ENCODE results near the gene TAOK1. TPM values are rescaled to one million over a fixed set of nuclear protein-coding genes. Genes with fewer than 3 reads are reported as not detected.

Gene TAOK1
- polyA plus RNA-seq, 2 of the 4 experiments (the other 2 are of a cell fraction) = 18.2 to 46.7 TPM

- DNase-seq (ENCODE audit: low read depth in 1 of 2, low spot score in 1 of 2) = no peak
- H3K27ac ChIP-seq = no peak overlapping the region
- H3K4me2 ChIP-seq = no peak overlapping the region
- CTCF ChIA-PET = interaction anchor here (1.0 to 1.9 kb wide), 4 partner anchors 13 to 103 kb away, joined by 3 to 6 read pairs (median 4); no protein-coding TSS in a partner anchor
- no peak overlapping the region for H3K4me3 ChIP-seq
- ATAC-seq = no peak
- no peaks in the 10 kb centered on the region for H3K9me3 ChIP-seq
- TF ChIP-seq ZNF302 (CRISPR knock-in tag; IDR thresholded peaks at IDR 0.05) (no peak), JUN (IDR thresholded peaks at IDR 0.05) (no peak)
- 94% methylated on average over 4 of the region's 4 CpGs for WGBS (ENCODE audit: missing lambda C conversion rate)
- FAIRE-seq = no peak
- POLR2A ChIA-PET = no interaction called here
- H3K4me1 ChIP-seq = peaks cover 6% of the 10 kb centered on the region; the same call in 1 of the 3 replicates
Measured at GRCh38 chr17:29433541-29433940, 43.4 kb downstream of the TAOK1 start.

- TF ChIP-seq NPAS2 (CRISPR knock-in tag; IDR thresholded peaks at IDR 0.05; ENCODE audit: borderline replicate concordance) (no peak), CHD4 (IDR thresholded peaks at IDR 0.05; ENCODE audit: borderline replicate concordance) (no peak), JUN (IDR thresholded peaks at IDR 0.05) (no peak), ELK1 (IDR thresholded peaks at IDR 0.05; ENCODE audit: low read depth, low read length) (no peak), CBX8 (IDR thresholded peaks at IDR 0.05) (no peak), ZC3H11A (IDR thresholded peaks at IDR 0.05) (no peak), HDAC2 (IDR thresholded peaks at IDR 0.05) (no peak), NFE2L2 (conservative IDR thresholded peaks at IDR 0.05; ENCODE audit: low read length) (no peak), KDM1A (IDR thresholded peaks at IDR 0.05; ENCODE audit: low read depth) (no peak), RFX5 (IDR thresholded peaks at IDR 0.05) (no peak), MYC (IDR thresholded peaks at IDR 0.05; ENCODE audit: borderline replicate concordance, low read length) (no peak), E2F6 (IDR thresholded peaks at IDR 0.05; ENCODE audit: borderline replicate concordance, low read depth) (no peak), MAX (IDR thresholded peaks at IDR 0.05) (no peak), TFCP2L1 (CRISPR knock-in tag; IDR thresholded peaks at IDR 0.05) (no peak), FOXS1 (CRISPR knock-in tag; IDR thresholded peaks at IDR 0.05) (no peak)
- ChIA-PET POLR2A (no interaction called here), CTCF (interaction anchor here (1.1 to 1.9 kb wide), 2 partner anchors 14 to 15 kb away, joined by 3 to 4 read pairs; no protein-coding TSS in a partner anchor)
- H3K4me2 ChIP-seq = no peak overlapping the region
- ATAC-seq (no peak), DNase-seq (ENCODE audit: low read depth in 1 of 2, low spot score in 1 of 2) (no peak), FAIRE-seq (no peak)
- WGBS (ENCODE audit: missing lambda C conversion rate) = 92% methylated on average over 3 of the region's 3 CpGs
- H3K4me3 ChIP-seq = no peak overlapping the region
- peaks cover 6% of the 10 kb centered on the region; the same call in 1 of the 3 replicates for H3K4me1 ChIP-seq
- H3K27ac ChIP-seq = no peak overlapping the region
- no peaks in the 10 kb centered on the region for H3K9me3 ChIP-seq
Measured at GRCh38 chr17:29434550-29434949, 44.4 kb downstream of the TAOK1 start.

- WGBS (ENCODE audit: missing lambda C conversion rate) = 100% methylated on average over 1 of the region's 1 CpG
- peaks cover 36% of the 10 kb centered on the region for H3K4me1 ChIP-seq
- POLR2A ChIA-PET = no interaction called here
- TF ChIP-seq RFX5 (IDR thresholded peaks at IDR 0.05) (no peak), MYC (IDR thresholded peaks at IDR 0.05; ENCODE audit: borderline replicate concordance, low read length) (no peak), RNF2 (IDR thresholded peaks at IDR 0.05; ENCODE audit: borderline replicate concordance, low read depth) (no peak), MAZ (IDR thresholded peaks at IDR 0.05; ENCODE audit: borderline replicate concordance, low read depth, low read length) (no peak), CBX8 (IDR thresholded peaks at IDR 0.05) (no peak), HEYL (CRISPR knock-in tag; IDR thresholded peaks at IDR 0.05) (no peak), E2F6 (IDR thresholded peaks at IDR 0.05; ENCODE audit: borderline replicate concordance, low read depth) (no peak), KDM5A (IDR thresholded peaks at IDR 0.05) (no peak), RAD21 (conservative IDR thresholded peaks at IDR 0.05 in 1 of 2, IDR thresholded peaks at IDR 0.05 in 1 of 2) (no peak), JUNB (IDR thresholded peaks at IDR 0.05) (no peak), CEBPB (IDR thresholded peaks at IDR 0.05) (no peak), NPAS2 (CRISPR knock-in tag; IDR thresholded peaks at IDR 0.05; ENCODE audit: borderline replicate concordance) (no peak)
- no peak overlapping the region for H3K4me3 ChIP-seq
- no peak overlapping the region for H3K4me2 ChIP-seq
- FAIRE-seq (no peak), DNase-seq (ENCODE audit: low read depth in 1 of 2, low spot score in 1 of 2) (no peak), ATAC-seq (no peak)
- CTCF ChIA-PET = no interaction called here
- H3K27ac ChIP-seq = no peak overlapping the region
- H3K9me3 ChIP-seq = no peaks in the 10 kb centered on the region
Measured at GRCh38 chr17:29442451-29442850, 52.3 kb downstream of the TAOK1 start.
